Measurements from ENCODE around the gene SLC25A26. TPM values are rescaled to one million over a fixed set of nuclear protein-coding genes. Genes with fewer than 3 reads are reported as not detected.
"Not testable (repeated sequence)": the region's sequence is repeated elsewhere in the genome, so short reads cannot be mapped to it uniquely, and the experiment has no call there.

Gene SLC25A26
- total RNA-seq, 4 donors from 2014 or later = 13.3 to 29.1 (median 22.8) TPM

DNA sequence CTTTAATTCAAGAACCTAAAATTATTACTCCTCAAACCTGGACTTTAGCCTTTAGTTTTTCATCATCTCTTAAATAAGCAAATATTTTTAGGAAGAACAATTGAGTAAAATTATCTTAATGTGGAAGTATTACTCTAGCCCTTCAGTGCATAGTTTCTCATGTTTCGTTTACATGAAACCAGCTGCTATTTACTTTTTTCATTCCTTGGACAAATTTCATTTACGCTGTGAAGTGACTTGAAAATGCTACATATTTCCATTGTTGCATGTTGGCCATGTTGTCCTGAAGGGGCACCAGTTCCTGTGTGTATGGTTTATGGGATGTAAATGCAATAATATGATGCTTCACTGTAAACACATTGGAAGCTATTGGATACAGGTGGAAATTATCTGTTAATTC is 49.9 kb downstream of the SLC25A26 start:
- no peak for DNase-seq (ENCODE audit: low spot score in 2 of 2)
- TF ChIP-seq POLR2AphosphoS5 (IDR thresholded peaks at IDR 0.05) (no peak), CTCF (IDR thresholded peaks at IDR 0.05) (no peak), EP300 (IDR thresholded peaks at IDR 0.05) (no peak), POLR2A (IDR thresholded peaks at IDR 0.05) (no peak)

DNA sequence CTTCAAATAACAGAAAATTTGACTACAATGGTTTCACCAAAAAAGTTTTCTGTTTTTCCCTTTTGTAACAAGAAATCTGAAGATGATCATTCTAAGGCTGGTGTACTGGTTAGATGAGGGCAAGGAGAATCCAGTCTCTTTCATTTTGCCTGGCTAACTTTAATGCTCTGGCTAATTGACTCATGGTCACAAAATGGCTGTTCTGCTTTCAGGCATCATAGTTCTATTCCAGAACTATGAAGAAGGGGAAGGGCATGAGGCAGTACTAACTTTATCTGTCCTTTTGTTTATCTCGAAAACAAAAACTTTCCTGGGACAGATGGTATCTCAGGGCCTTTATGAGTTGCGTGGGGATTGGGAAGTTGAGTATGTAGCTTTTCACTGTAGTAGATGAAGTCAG is 50.4 kb downstream of the SLC25A26 start:
- no peak for DNase-seq (ENCODE audit: low spot score in 2 of 2)
- 93% methylated on average over 2 of the region's 2 CpGs for WGBS
- H3K9me3 ChIP-seq = no peaks in the 10 kb centered on the region
- no peaks in the 10 kb centered on the region for H3K4me1 ChIP-seq
- TF ChIP-seq CTCF (IDR thresholded peaks at IDR 0.05) (no peak), POLR2AphosphoS5 (IDR thresholded peaks at IDR 0.05) (no peak), POLR2A (IDR thresholded peaks at IDR 0.05) (no peak), EP300 (IDR thresholded peaks at IDR 0.05) (no peak)
- no peak overlapping the region for H3K27ac ChIP-seq
- H3K36me3 ChIP-seq = no peaks in the 10 kb centered on the region
- no peaks in the 10 kb centered on the region for H3K27me3 ChIP-seq
- H3K4me3 ChIP-seq = no peak overlapping the region

More for the DNA sequence above, 49.9 kb downstream of the SLC25A26 start:
- Histone ChIP-seq H3K27ac (no peak overlapping the region), H3K4me3 (no peak overlapping the region), H3K27me3 (no peaks in the 10 kb centered on the region), H3K9me3 (no peaks in the 10 kb centered on the region), H3K36me3 (no peaks in the 10 kb centered on the region), H3K4me1 (no peaks in the 10 kb centered on the region)
- 89% methylated on average over 2 of the region's 2 CpGs for WGBS

DNA sequence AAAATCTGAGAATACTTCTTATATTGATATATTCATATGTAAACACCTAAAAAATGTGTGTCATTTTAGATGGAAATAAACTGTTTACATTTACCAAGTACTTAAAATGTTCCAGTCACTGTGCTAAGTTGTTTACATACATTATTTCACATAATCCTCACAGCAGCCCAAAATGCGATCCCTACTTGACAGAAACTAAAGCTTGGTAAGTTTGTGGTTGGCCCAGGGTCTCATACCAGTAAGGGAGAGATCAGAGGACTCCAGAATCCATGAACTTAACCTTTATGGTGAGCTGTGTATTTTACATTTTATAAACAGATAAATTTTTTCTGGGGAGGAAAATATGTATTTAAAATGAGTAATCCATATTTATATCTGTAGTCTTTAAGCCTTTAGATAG is 51.2 kb downstream of the SLC25A26 start:
- no peaks in the 10 kb centered on the region for H3K4me1 ChIP-seq
- no peaks in the 10 kb centered on the region for H3K9me3 ChIP-seq
- no peak for DNase-seq (ENCODE audit: low spot score in 2 of 2)
- WGBS = 94% methylated on average over 1 of the region's 1 CpG
- TF ChIP-seq POLR2AphosphoS5 (IDR thresholded peaks at IDR 0.05) = no peak
- TF ChIP-seq CTCF (IDR thresholded peaks at IDR 0.05) = no peak
- TF ChIP-seq EP300 (IDR thresholded peaks at IDR 0.05) = no peak
- no peak for TF ChIP-seq POLR2A (IDR thresholded peaks at IDR 0.05)
- no peak overlapping the region for H3K27ac ChIP-seq
- no peaks in the 10 kb centered on the region for H3K27me3 ChIP-seq
- H3K36me3 ChIP-seq = no peaks in the 10 kb centered on the region
- H3K4me3 ChIP-seq = no peak overlapping the region

DNA sequence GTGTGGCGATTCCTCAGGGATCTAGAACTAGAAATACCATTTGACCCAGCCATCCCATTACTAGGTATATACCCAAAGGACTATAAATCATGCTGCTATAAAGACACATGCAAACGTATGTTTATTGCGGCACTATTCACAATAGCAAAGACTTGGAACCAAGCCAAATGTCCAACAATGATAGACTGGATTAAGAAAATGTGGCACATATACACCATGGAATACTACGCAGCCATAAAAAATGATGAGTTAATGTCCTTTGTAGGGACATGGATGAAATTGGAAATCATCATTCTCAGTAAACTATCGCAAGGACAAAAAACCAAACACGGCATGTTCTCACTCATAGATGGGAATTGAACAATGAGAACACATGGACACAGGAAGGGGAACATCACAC is 54.0 kb downstream of the SLC25A26 start:
- H3K27ac ChIP-seq = not testable (repeated sequence)

GRCh38 chr3:66276705-66277274 is 56.0 kb downstream of the SLC25A26 start:
- Histone ChIP-seq H3K4me1 (no peaks in the 10 kb centered on the region), H3K27ac (no peak overlapping the region), H3K9me3 (no peaks in the 10 kb centered on the region), H3K36me3 (no peaks in the 10 kb centered on the region), H3K4me3 (no peak overlapping the region), H3K27me3 (no peaks in the 10 kb centered on the region)
- no peak for DNase-seq (ENCODE audit: low spot score in 2 of 2)
- 4% methylated on average over 3 of the region's 3 CpGs for WGBS
- TF ChIP-seq CTCF (IDR thresholded peaks at IDR 0.05) (peak; percentile 46 to 81), POLR2A (IDR thresholded peaks at IDR 0.05) (no peak), POLR2AphosphoS5 (IDR thresholded peaks at IDR 0.05) (no peak)

More for the DNA sequence above, 54.0 kb downstream of the SLC25A26 start:
- not testable (repeated sequence) for H3K4me3 ChIP-seq; H3K4me1 ChIP-seq; DNase-seq (ENCODE audit: low spot score in 2 of 2); H3K27me3 ChIP-seq; H3K9me3 ChIP-seq; H3K36me3 ChIP-seq
- 94% methylated on average over 5 of the region's 6 CpGs for WGBS

- Histone ChIP-seq H3K27ac (no peak overlapping the region), H3K9me3 (no peaks in the 10 kb centered on the region), H3K27me3 (no peaks in the 10 kb centered on the region), H3K4me3 (no peak overlapping the region), H3K36me3 (no peaks in the 10 kb centered on the region), H3K4me1 (no peaks in the 10 kb centered on the region)
- no peak for DNase-seq (ENCODE audit: low spot score in 2 of 2)
- 89% methylated on average over 1 of the region's 1 CpG for WGBS
- no peak for TF ChIP-seq POLR2AphosphoS5 (IDR thresholded peaks at IDR 0.05)
- TF ChIP-seq POLR2A (IDR thresholded peaks at IDR 0.05) = no peak
- TF ChIP-seq EP300 (IDR thresholded peaks at IDR 0.05) = no peak
- TF ChIP-seq CTCF (IDR thresholded peaks at IDR 0.05) = no peak
These were observed 58.4 kb downstream of the SLC25A26 start for GRCh38 chr3:66279168-66279567.
